Ascending aorta (tissue), 2 donors: ENCODE measurements around the gene BATF. TPM values are rescaled to one million over a fixed set of nuclear protein-coding genes. Genes with fewer than 3 reads are reported as not detected.

Source experiments
- DNase-seq, 2 donors: peaks; one replicate each; pipeline ENCODE4 v3.0.0-alpha.2; 2019; ENCODE audit warnings: low spot score in 2 of 2
- H3K27ac ChIP-seq, 2 donors: fragments of 200-600 bp; sonication (generic); one replicate each; pipeline ENCODE4 v1.5.1; 2016 to 2017; ENCODE audit warnings: mild to moderate bottlenecking in 1 of 2
- H3K27me3 ChIP-seq: fragments of 200-600 bp; sonication (generic); one replicate; pipeline ENCODE4 v1.5.1; 2017
- H3K36me3 ChIP-seq, 2 donors: fragments of 200-600 bp; sonication (generic); one replicate each; pipeline ENCODE4 v1.5.1; 2016
- H3K4me1 ChIP-seq, 2 donors: fragments of 200-600 bp; sonication (generic); one replicate each; pipeline ENCODE4 v1.5.1; 2016 to 2017; ENCODE audit warnings: mild to moderate bottlenecking in 1 of 2
- H3K4me3 ChIP-seq, 2 donors: fragments of 200-600 bp; sonication (generic); one replicate each; pipeline ENCODE4 v1.5.1; 2016 to 2017; ENCODE audit warnings: mild to moderate bottlenecking in 1 of 2
- H3K9me3 ChIP-seq, 2 donors: fragments of 200-600 bp; sonication (generic); one replicate each; pipeline ENCODE4 v1.5.1; 2016
- CTCF ChIP-seq, 3 experiments: fragments of 200-600 bp in 2 of 3; fragments of 450-650 bp in 1 of 3; sonication (generic) in 2 of 3; IDR thresholded peaks; one replicate each; pipeline ENCODE4 v1.5.1; 2016 to 2019; ENCODE audit warnings: antibody characterized with exemption in 3 of 3, mild to moderate bottlenecking in 1 of 3, moderate library complexity in 1 of 3
- intact Hi-C: fragments of 100-400 bp; cut with DNase I; formaldehyde crosslinking; loops from one replicate; pipeline ENCODE4 v1.15.1; 2023
- total RNA-seq: library from RNA; depleted of rRNA; stranded (reverse); fragments of >200 nt; gene quantifications from one replicate; pipeline ENCODE4 v1.1.0, GENCODE V29; 2016

BATF gene
- total RNA-seq, 1 donor from 2014 or later = not detected

- intact Hi-C loops = no loop called here
- no peaks in the 10 kb centered on the region for H3K4me1 ChIP-seq
- no peak for TF ChIP-seq CTCF (IDR thresholded peaks at IDR 0.05)
- H3K27me3 ChIP-seq = no peaks in the 10 kb centered on the region
- H3K4me3 ChIP-seq = no peak overlapping the region
- no peaks in the 10 kb centered on the region for H3K9me3 ChIP-seq
- no peak overlapping the region for H3K27ac ChIP-seq
- no peaks in the 10 kb centered on the region for H3K36me3 ChIP-seq
- no peak for DNase-seq
Measured at GRCh38 chr14:75495882-75496281, 26.4 kb upstream of the BATF start.

DNA sequence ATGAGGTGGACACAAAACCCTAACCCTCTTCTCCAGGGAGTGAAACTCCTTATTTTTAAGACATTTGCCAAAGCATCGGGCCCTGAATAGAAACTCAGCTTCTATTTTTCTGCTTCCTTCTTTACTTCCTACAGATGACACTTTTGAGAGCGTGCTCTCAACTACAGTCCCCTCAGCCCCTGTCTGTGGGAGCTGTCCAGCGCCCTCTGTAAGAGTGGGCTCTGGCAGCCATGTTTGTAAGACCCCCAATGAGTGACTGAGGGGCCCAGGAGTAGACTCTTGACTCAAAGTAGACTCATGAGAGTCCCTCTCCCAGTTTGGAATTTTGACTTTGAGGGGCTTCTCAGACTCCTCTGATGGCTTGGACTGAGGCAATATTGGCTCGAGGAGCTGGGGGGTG is 25.5 kb upstream of the BATF start:
- Histone ChIP-seq H3K36me3 (no peaks in the 10 kb centered on the region), H3K9me3 (no peaks in the 10 kb centered on the region), H3K27me3 (no peaks in the 10 kb centered on the region), H3K27ac (no peak overlapping the region), H3K4me3 (no peak overlapping the region), H3K4me1 (no peaks in the 10 kb centered on the region)
- TF ChIP-seq CTCF (IDR thresholded peaks at IDR 0.05) = no peak
- DNase-seq = no peak
- intact Hi-C loops = no loop called here

GRCh38 chr14:75497191-75497590 is 25.1 kb upstream of the BATF start:
- Histone ChIP-seq H3K27ac (no peak overlapping the region), H3K27me3 (no peaks in the 10 kb centered on the region), H3K4me1 (no peaks in the 10 kb centered on the region), H3K4me3 (no peak overlapping the region), H3K36me3 (no peaks in the 10 kb centered on the region), H3K9me3 (no peaks in the 10 kb centered on the region)
- intact Hi-C loops = no loop called here
- no peak for DNase-seq
- TF ChIP-seq CTCF (IDR thresholded peaks at IDR 0.05) = no peak

DNA sequence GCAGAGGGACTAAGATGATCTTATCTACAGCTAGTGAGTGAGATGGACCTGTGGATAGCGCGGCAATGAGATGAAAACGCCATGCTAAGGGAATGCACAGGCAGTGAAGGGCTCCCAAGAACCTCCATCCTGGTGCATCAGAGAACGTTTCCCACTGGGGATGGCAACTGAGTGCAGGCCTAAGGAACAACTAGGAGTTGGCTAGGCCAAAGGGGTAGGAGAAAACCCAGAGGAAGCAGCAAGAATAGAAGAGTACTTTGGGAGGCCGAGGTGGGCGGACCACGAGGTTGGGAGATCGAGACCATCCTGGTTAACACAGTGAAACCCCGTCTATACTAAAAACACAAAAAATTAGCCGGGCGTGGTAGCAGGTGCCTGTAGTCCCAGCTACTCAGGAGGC is 24.6 kb upstream of the BATF start:
- Histone ChIP-seq H3K27ac (no peak overlapping the region), H3K27me3 (no peaks in the 10 kb centered on the region), H3K36me3 (no peaks in the 10 kb centered on the region), H3K4me1 (no peaks in the 10 kb centered on the region), H3K4me3 (no peak overlapping the region), H3K9me3 (no peaks in the 10 kb centered on the region)
- DNase-seq = no peak
- TF ChIP-seq CTCF (IDR thresholded peaks at IDR 0.05) = no peak
- intact Hi-C loops = no loop called here

- intact Hi-C loops = no loop called here
- no peaks in the 10 kb centered on the region for H3K36me3 ChIP-seq
- H3K4me3 ChIP-seq = no peak overlapping the region
- no peak overlapping the region for H3K27ac ChIP-seq
- TF ChIP-seq CTCF (IDR thresholded peaks at IDR 0.05) = no peak
- no peak for DNase-seq
- H3K4me1 ChIP-seq = no peaks in the 10 kb centered on the region
- no peaks in the 10 kb centered on the region for H3K9me3 ChIP-seq
- H3K27me3 ChIP-seq = no peaks in the 10 kb centered on the region
Measured at GRCh38 chr14:75499084-75499875, 23.0 kb upstream of the BATF start.
